ENCODE data around the gene SLC25A4. TPM values are rescaled to one million over a fixed set of nuclear protein-coding genes. Genes with fewer than 3 reads are reported as not detected.
"Not testable (repeated sequence)": the region's sequence is repeated elsewhere in the genome, so short reads cannot be mapped to it uniquely, and the experiment has no call there.

SLC25A4 gene
- total RNA-seq, 4 donors from 2014 or later = 122 to 180 (median 157) TPM

GRCh38 chr4:185106353-185106752 lies 36.7 kb upstream of the SLC25A4 start:
- no peaks in the 10 kb centered on the region for H3K9me3 ChIP-seq
- H3K27ac ChIP-seq = no peak overlapping the region
- WGBS, 2 donors (ENCODE audit: low coverage in 1 of 2) = 72 to 81% methylated on average over 3 of the region's 3 CpGs
- H3K4me3 ChIP-seq = no peak overlapping the region
- H3K27me3 ChIP-seq = no peaks in the 10 kb centered on the region
- H3K36me3 ChIP-seq = no peaks in the 10 kb centered on the region
- H3K4me1 ChIP-seq = peaks cover 0 to 3% (median 2%) of the 10 kb centered on the region in 3 donors
- no peak for ATAC-seq
- no peak for TF ChIP-seq CTCF (IDR thresholded peaks at IDR 0.05)
- TF ChIP-seq EP300 (IDR thresholded peaks at IDR 0.05) = no peak
- no peak for TF ChIP-seq POLR2AphosphoS5 (IDR thresholded peaks at IDR 0.05)
- no peak for TF ChIP-seq POLR2A (IDR thresholded peaks at IDR 0.05)

GRCh38 chr4:185107574-185107973 lies 35.5 kb upstream of the SLC25A4 start:
- H3K27me3 ChIP-seq, H3K36me3 ChIP-seq, H3K9me3 ChIP-seq, ATAC-seq, H3K27ac ChIP-seq, H3K4me3 ChIP-seq: not testable (repeated sequence)
- H3K4me1 ChIP-seq = peaks cover 0 to 15% (median 10%) of the 10 kb centered on the region in 3 donors
- 95 to 100% methylated on average over 4 to 6 of the region's 6 CpGs for whole genome bisulfite sequencing, 2 donors (ENCODE audit: low coverage in 1 of 2)

GRCh38 chr4:185108185-185108584 lies 34.9 kb upstream of the SLC25A4 start:
- Histone ChIP-seq H3K9me3 (no peaks in the 10 kb centered on the region), H3K4me3 (no peak overlapping the region), H3K27me3 (no peaks in the 10 kb centered on the region), H3K4me1 (peaks cover 0 to 21% (median 15%) of the 10 kb centered on the region in 3 donors), H3K36me3 (no peaks in the 10 kb centered on the region), H3K27ac (peak overlapping the region in 1 of 4 donors; percentile 6)
- no peak for ATAC-seq
- 74 to 100% methylated on average over 2 of the region's 2 CpGs for WGBS, 2 donors (ENCODE audit: low coverage in 1 of 2)
- no peak for TF ChIP-seq POLR2A (IDR thresholded peaks at IDR 0.05)
- TF ChIP-seq CTCF (IDR thresholded peaks at IDR 0.05) = no peak
- no peak for TF ChIP-seq POLR2AphosphoS5 (IDR thresholded peaks at IDR 0.05)

GRCh38 chr4:185108669-185109068 lies 34.4 kb upstream of the SLC25A4 start:
- no peak overlapping the region for H3K4me3 ChIP-seq
- peaks cover 0 to 24% (median 15%) of the 10 kb centered on the region in 3 donors for H3K4me1 ChIP-seq
- no peaks in the 10 kb centered on the region for H3K36me3 ChIP-seq
- no peak for ATAC-seq
- H3K27me3 ChIP-seq = no peaks in the 10 kb centered on the region
- 65 to 84% methylated on average over 4 of the region's 4 CpGs for WGBS, 2 donors (ENCODE audit: low coverage in 1 of 2)
- H3K27ac ChIP-seq = peak overlapping the region in 1 of 4 donors; percentile 6
- H3K9me3 ChIP-seq = no peaks in the 10 kb centered on the region
- TF ChIP-seq POLR2A (IDR thresholded peaks at IDR 0.05) = no peak
- TF ChIP-seq POLR2AphosphoS5 (IDR thresholded peaks at IDR 0.05) = peak; percentile 45

- Histone ChIP-seq H3K9me3 (no peaks in the 10 kb centered on the region), H3K27me3 (no peaks in the 10 kb centered on the region), H3K4me3 (no peak overlapping the region), H3K36me3 (no peaks in the 10 kb centered on the region), H3K27ac (no peak overlapping the region), H3K4me1 (peaks cover 0 to 24% (median 15%) of the 10 kb centered on the region in 3 donors)
- no peak for ATAC-seq
- TF ChIP-seq POLR2A (IDR thresholded peaks at IDR 0.05) (no peak), CTCF (IDR thresholded peaks at IDR 0.05) (no peak), EP300 (IDR thresholded peaks at IDR 0.05) (no peak), POLR2AphosphoS5 (IDR thresholded peaks at IDR 0.05) (no peak)
These were observed 33.3 kb upstream of the SLC25A4 start for GRCh38 chr4:185109736-185110135.

- no peak for ATAC-seq
- peak overlapping the region in 1 of 4 donors; percentile 79 for H3K27ac ChIP-seq
- TF ChIP-seq CTCF (IDR thresholded peaks at IDR 0.05) = no peak
- TF ChIP-seq EP300 (IDR thresholded peaks at IDR 0.05) = no peak
- TF ChIP-seq POLR2A (IDR thresholded peaks at IDR 0.05) = no peak
- TF ChIP-seq POLR2AphosphoS5 (IDR thresholded peaks at IDR 0.05) = no peak
- H3K4me3 ChIP-seq = no peak overlapping the region
- WGBS, 2 donors (ENCODE audit: low coverage in 1 of 2) = 83 to 84% methylated on average over 5 of the region's 11 CpGs
- no peaks in the 10 kb centered on the region for H3K36me3 ChIP-seq
- no peaks in the 10 kb centered on the region for H3K27me3 ChIP-seq
- H3K4me1 ChIP-seq = peaks cover 0 to 24% (median 15%) of the 10 kb centered on the region in 3 donors
- H3K9me3 ChIP-seq = no peaks in the 10 kb centered on the region
These were observed 32.7 kb upstream of the SLC25A4 start for GRCh38 chr4:185110375-185110823.
